GM19043 (cell line): ENCODE data around the gene MAP7D2.

Source experiments
- ATAC-seq: cut with Tn5 transposase; IDR thresholded peaks from one replicate; pipeline ENCODE4 v1.9.1; 2021; ENCODE audit warnings: low read depth; ENCODE audit not compliant: unreplicated experiment

The MAP7D2 gene

GRCh38 chrX:20046864-20047263, 69.8 kb downstream of the MAP7D2 start:
- ATAC-seq, result no peak

- ATAC-seq, result no peak
Measured at GRCh38 chrX:20046223-20046622, 70.5 kb downstream of the MAP7D2 start.

- no peak for ATAC-seq
Measured at GRCh38 chrX:20042221-20042620, 74.5 kb downstream of the MAP7D2 start.

GRCh38 chrX:20038966-20039365, 77.7 kb downstream of the MAP7D2 start:
- no peak for ATAC-seq

- no peak for ATAC-seq
Measured at GRCh38 chrX:20037186-20037585, 79.5 kb downstream of the MAP7D2 start.

GRCh38 chrX:20032201-20032600, 84.5 kb downstream of the MAP7D2 start:
- no peak for ATAC-seq

- ATAC-seq, result no peak
Measured at GRCh38 chrX:20029728-20030127, 87.0 kb downstream of the MAP7D2 start.

GRCh38 chrX:20028588-20028987, 88.1 kb downstream of the MAP7D2 start:
- no peak for ATAC-seq

GRCh38 chrX:20026278-20026677, 90.4 kb downstream of the MAP7D2 start:
- ATAC-seq, result no peak

- no peak for ATAC-seq
Measured at GRCh38 chrX:20019672-20020365, 96.9 kb downstream of the MAP7D2 start.

- no peak for ATAC-seq
Measured at GRCh38 chrX:20016616-20016945, 100.1 kb downstream of the MAP7D2 start.

GRCh38 chrX:20015945-20016615, 100.6 kb downstream of the MAP7D2 start:
- no peak for ATAC-seq

- ATAC-seq, result no peak
Measured at GRCh38 chrX:20015422-20015821, 101.3 kb downstream of the MAP7D2 start.

- no peak for ATAC-seq
Measured at GRCh38 chrX:20011608-20012007, 105.1 kb downstream of the MAP7D2 start.

- no peak for ATAC-seq
Measured at GRCh38 chrX:20007962-20008622, 108.6 kb downstream of the MAP7D2 start.

GRCh38 chrX:20005883-20006282, 110.8 kb downstream of the MAP7D2 start:
- no peak for ATAC-seq

GRCh38 chrX:20001588-20001987, 115.1 kb downstream of the MAP7D2 start:
- no peak for ATAC-seq

- ATAC-seq, result no peak
Measured at GRCh38 chrX:19991350-19991718, 125.4 kb downstream of the MAP7D2 start.

- ATAC-seq, result peak; percentile 92
Measured at GRCh38 chrX:19990556-19991349, 126.0 kb downstream of the MAP7D2 start, which contains the start of gene BCLAF3. TSS of gene BCLAF3 (minus strand) at chrX:19991061. CDS start at chrX:19970264, 20,797 bp downstream.

GRCh38 chrX:19990151-19990555, 126.6 kb downstream of the MAP7D2 start:
- peak; percentile 23 for ATAC-seq

GRCh38 chrX:19987856-19988255, 128.9 kb downstream of the MAP7D2 start:
- no peak for ATAC-seq
